H1 (cell line): ENCODE results near the gene TMEM51. TPM values are rescaled to one million over a fixed set of nuclear protein-coding genes. Genes with fewer than 3 reads are reported as not detected.

Experiments
- CREB1 ChIP-seq: IDR thresholded peaks from 2 replicates; pipeline ENCODE4 v1.6.1; 2012; ENCODE audit warnings: inconsistent platforms
- polyA plus RNA-seq, 7 experiments: library from polyadenylated mRNA; depleted of rRNA in 3 of 7; stranded (reverse) in 5 of 7; unstranded in 2 of 7; fragments of >200 nt in 5 of 7; fragments of 200-250 nt in 2 of 7; gene quantifications; 1 replicate in 5 of 7; 2 replicates in 1 of 7; 4 replicates in 1 of 7; pipeline versions ENCODE4 v1.2.1 to v1.2.3, GENCODE V29; 2011 to 2013; ENCODE audit warnings: missing spikeins in 2 of 7, mixed read lengths in 2 of 7
- total RNA-seq: library from RNA; stranded (reverse); fragmentation: NEBNext Ultra II Directional; extraction: Animal tissue kit (Norgen Biotek cat#: 25700); gene quantifications from 2 replicates; pipeline ENCODE4 v1.2.1, GENCODE V29; 2021
- TF ChIP-seq, protein P1 (sequence below): IDR thresholded peaks from 2 replicates; pipeline ENCODE4 v1.6.1; 2012; ENCODE audit warnings: inconsistent platforms

Gene TMEM51
- total and polyA plus RNA-seq, 2 of the 8 experiments (the other 6 are each of a cell fraction or from before 2014, with no cell fraction given): 9.9 to 10.7 TPM

GRCh38 chr1:15188130-15188524, 34.6 kb downstream of the TMEM51 start (continued):
- TF ChIP-seq, protein P1, sequence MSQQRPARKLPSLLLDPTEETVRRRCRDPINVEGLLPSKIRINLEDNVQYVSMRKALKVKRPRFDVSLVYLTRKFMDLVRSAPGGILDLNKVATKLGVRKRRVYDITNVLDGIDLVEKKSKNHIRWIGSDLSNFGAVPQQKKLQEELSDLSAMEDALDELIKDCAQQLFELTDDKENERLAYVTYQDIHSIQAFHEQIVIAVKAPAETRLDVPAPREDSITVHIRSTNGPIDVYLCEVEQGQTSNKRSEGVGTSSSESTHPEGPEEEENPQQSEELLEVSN: no peak
- TF ChIP-seq CREB1: no peak
- TF ChIP-seq, all 59 proteins: peak for 0
